Loucy (cell line): Measurements from ENCODE around the gene MED13L.
A peak's percentile ranks its signal among the peaks of the same experiment; 100 is the strongest.

Experiments
- H2AFZ ChIP-seq: fragments of 200-600 bp; sonication (generic); 2 replicates; pipeline ENCODE4 v1.6.0; 2016; ENCODE audit warnings: antibody characterized with exemption, mild to moderate bottlenecking, low read length, moderate library complexity
- H3F3A ChIP-seq: fragments of 200-600 bp; 2 replicates; pipeline ENCODE4 v1.6.0; 2016; ENCODE audit warnings: antibody characterized with exemption, low read depth, mild to moderate bottlenecking
- H3K27me3 ChIP-seq: fragments of 200-600 bp; sonication (generic); 2 replicates; pipeline ENCODE4 v1.6.1; 2014; ENCODE audit warnings: low read length, mild to moderate bottlenecking; ENCODE audit not compliant: insufficient read depth, poor library complexity, severe bottlenecking
- H3K36me3 ChIP-seq: fragments of 200-600 bp; sonication (generic); 2 replicates; pipeline ENCODE4 v1.6.1; 2016; ENCODE audit warnings: low read length; ENCODE audit not compliant: insufficient read depth
- H3K4me1 ChIP-seq: fragments of 200-600 bp; sonication (generic); 2 replicates; pipeline ENCODE4 v1.5.1; 2014; ENCODE audit warnings: low read length, mild to moderate bottlenecking; ENCODE audit not compliant: insufficient read depth, poor library complexity, severe bottlenecking
- H3K4me2 ChIP-seq: fragments of 200-600 bp; sonication (generic); 2 replicates; pipeline ENCODE4 v1.6.0; 2014; ENCODE audit warnings: antibody characterized with exemption, low read length, low read depth, mild to moderate bottlenecking; ENCODE audit not compliant: poor library complexity, severe bottlenecking
- H3K4me3 ChIP-seq: fragments of 200-600 bp; sonication (generic); 2 replicates; pipeline ENCODE4 v1.5.1; 2014; ENCODE audit warnings: low read length, mild to moderate bottlenecking, mixed read lengths; ENCODE audit not compliant: poor library complexity, severe bottlenecking
- H3K79me2 ChIP-seq: fragments of 200-600 bp; sonication (generic); 2 replicates; pipeline ENCODE4 v1.6.1; 2014; ENCODE audit warnings: low read length; ENCODE audit not compliant: insufficient read depth
- H3K9ac ChIP-seq: fragments of 200-600 bp; sonication (generic); 2 replicates; pipeline ENCODE4 v1.6.0; 2014; ENCODE audit warnings: mild to moderate bottlenecking, low read depth, low read length, moderate library complexity; ENCODE audit not compliant: poor library complexity, severe bottlenecking
- H3K9me2 ChIP-seq: fragments of 200-600 bp; sonication (generic); replicated peaks from 2 replicates; pipeline ENCODE4 v1.6.1; 2016; ENCODE audit warnings: low read depth, low read length, mixed read lengths
- H3K9me3 ChIP-seq: fragments of 200-600 bp; sonication (generic); 2 replicates; pipeline ENCODE4 v1.6.1; 2014; ENCODE audit warnings: mild to moderate bottlenecking, antibody characterized with exemption, low read length, low read depth; ENCODE audit not compliant: insufficient read depth
- H4K20me1 ChIP-seq: fragments of 200-600 bp; sonication (generic); 2 replicates; pipeline ENCODE4 v1.6.0; 2014; ENCODE audit warnings: antibody characterized with exemption, low read length, mild to moderate bottlenecking; ENCODE audit not compliant: insufficient read depth, poor library complexity, severe bottlenecking
- CTCF ChIP-seq: fragments of 200-600 bp; sonication (generic); conservative IDR thresholded peaks from 2 replicates; pipeline ENCODE4 v1.5.1; 2014; ENCODE audit warnings: mild to moderate bottlenecking, antibody characterized with exemption, low read length
- EZH2phosphoT487 ChIP-seq: fragments of 200-600 bp; IDR thresholded peaks from 2 replicates; pipeline ENCODE4 v1.6.1; 2018; ENCODE audit warnings: antibody characterized with exemption, mild to moderate bottlenecking, moderate library complexity, borderline replicate concordance

MED13L gene

DNA sequence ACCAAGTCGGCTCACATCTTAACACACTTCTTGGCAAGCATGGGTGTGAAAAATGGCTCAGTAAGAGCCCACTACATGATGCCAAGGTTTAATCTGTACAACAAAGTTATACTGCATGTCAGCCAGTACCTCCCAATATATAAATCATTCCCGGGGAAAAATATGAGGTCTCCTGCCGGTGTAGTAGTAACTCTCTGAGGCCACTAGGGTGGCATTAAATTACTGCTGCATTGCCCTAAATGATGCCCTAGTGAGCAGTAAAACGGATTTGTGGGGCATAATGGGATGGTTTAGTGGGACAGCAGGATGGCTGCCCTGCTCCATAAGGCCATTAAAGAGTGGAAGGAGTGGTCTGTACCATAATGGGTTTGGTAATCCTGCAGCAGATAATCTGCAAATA is 267.7 kb downstream of the MED13L start:
- no peak for TF ChIP-seq EZH2phosphoT487
- TF ChIP-seq CTCF = peak; percentile 56
- Histone ChIP-seq H3K36me3 (peaks cover 95% of the 10 kb centered on the region; the same call in 1 of the 2 replicates), H3K9ac (no peak overlapping the region), H3K9me2 (no peaks in the 10 kb centered on the region), H2AFZ (no peak overlapping the region), H3F3A (no peaks in the 10 kb centered on the region), H3K27me3 (no peaks in the 10 kb centered on the region), H3K4me2 (no peak overlapping the region), H3K9me3 (no peaks in the 10 kb centered on the region), H3K4me3 (no peak overlapping the region), H3K4me1 (no peaks in the 10 kb centered on the region), H3K79me2 (no peaks in the 10 kb centered on the region), H4K20me1 (no peaks in the 10 kb centered on the region)

GRCh38 chr12:116006141-116006540 is 271.4 kb downstream of the MED13L start:
- no peaks in the 10 kb centered on the region for H4K20me1 ChIP-seq
- H3K79me2 ChIP-seq = no peaks in the 10 kb centered on the region
- TF ChIP-seq EZH2phosphoT487 = no peak
- no peak for TF ChIP-seq CTCF

GRCh38 chr12:116002890-116003536 is 274.5 kb downstream of the MED13L start:
- Histone ChIP-seq H3K4me3 (no peak overlapping the region), H3K9ac (no peak overlapping the region), H2AFZ (no peak overlapping the region), H4K20me1 (peaks cover 3% of the 10 kb centered on the region), H3F3A (no peaks in the 10 kb centered on the region), H3K36me3 (peaks cover 66% of the 10 kb centered on the region; the same call in 1 of the 2 replicates), H3K27me3 (no peaks in the 10 kb centered on the region), H3K79me2 (no peaks in the 10 kb centered on the region), H3K9me2 (no peaks in the 10 kb centered on the region), H3K9me3 (no peaks in the 10 kb centered on the region), H3K4me1 (peaks cover 15% of the 10 kb centered on the region), H3K4me2 (no peak overlapping the region)
- TF ChIP-seq EZH2phosphoT487 (no peak), CTCF (no peak)

More at GRCh38 chr12:116006141-116006540, 271.4 kb downstream of the MED13L start:
- H3K4me2 ChIP-seq = no peak overlapping the region
- H3K9ac ChIP-seq = no peak overlapping the region
- no peak overlapping the region for H3K4me3 ChIP-seq
- H3F3A ChIP-seq = no peaks in the 10 kb centered on the region
- H3K9me3 ChIP-seq = no peaks in the 10 kb centered on the region
- H3K27me3 ChIP-seq = no peaks in the 10 kb centered on the region
- H3K36me3 ChIP-seq = peaks cover 90% of the 10 kb centered on the region; the same call in 1 of the 2 replicates
- no peaks in the 10 kb centered on the region for H3K9me2 ChIP-seq
- H3K4me1 ChIP-seq = no peaks in the 10 kb centered on the region
- no peak overlapping the region for H2AFZ ChIP-seq
